Stomach (tissue), 9 donors: ENCODE results near the gene ARMC12. TPM values are rescaled to one million over a fixed set of nuclear protein-coding genes. Genes with fewer than 3 reads are reported as not detected.

ENCODE experiments used
- DNase-seq, 2 donors: peaks; one replicate each; pipeline versions ENCODE4 v3.0.0 to v3.0.0-alpha.2; 2013 to 2019
- H3K27ac ChIP-seq, 5 donors: fragments of 200-600 bp in 4 of 5; sonication (generic) in 4 of 5; one replicate each; pipeline ENCODE4 v1.5.1; 2013 to 2019; ENCODE audit warnings: mild to moderate bottlenecking in 1 of 5, moderate library complexity in 1 of 5
- H3K27me3 ChIP-seq, 3 donors: fragments of 200-600 bp; sonication (generic); one replicate each; pipeline ENCODE4 v1.5.1; 2017 to 2019; ENCODE audit warnings: mixed run types in 1 of 3
- H3K36me3 ChIP-seq, 4 donors: fragments of 200-600 bp; sonication (generic); 1 replicate in 3 of 4; 2 replicates in 1 of 4; pipeline ENCODE4 v1.5.1; 2016 to 2019
- H3K4me1 ChIP-seq, 4 donors: fragments of 200-600 bp; sonication (generic); one replicate each; pipeline ENCODE4 v1.5.1; 2016 to 2019
- H3K4me3 ChIP-seq, 4 donors: fragments of 200-600 bp; sonication (generic) in 3 of 4; one replicate each; pipeline ENCODE4 v1.5.1; 2016 to 2019; ENCODE audit warnings: mild to moderate bottlenecking in 1 of 4
- H3K9me3 ChIP-seq, 4 donors: fragments of 200-600 bp; sonication (generic); one replicate each; pipeline ENCODE4 v1.5.1; 2016 to 2019
- EP300 ChIP-seq: sonication (generic); formaldehyde crosslinking; IDR thresholded peaks from one replicate; pipeline ENCODE4 v1.6.1; 2017; ENCODE audit warnings: antibody characterized with exemption
- POLR2A ChIP-seq, 4 donors: fragments of 450-650 bp; IDR thresholded peaks; one replicate each; pipeline ENCODE4 v1.6.1; 2016; ENCODE audit warnings: antibody characterized with exemption in 4 of 4, control low read depth in 2 of 4, mild to moderate bottlenecking in 1 of 4, moderate library complexity in 1 of 4
- POLR2AphosphoS5 ChIP-seq, 3 donors: sonication (generic); formaldehyde crosslinking; IDR thresholded peaks; one replicate each; pipeline ENCODE4 v1.6.1; 2016; ENCODE audit warnings: antibody characterized with exemption in 3 of 3
- WGBS, 5 donors: extraction: QIAGEN DNeasy Blood & Tissue Kit in 3 of 5; methylation state at CpG; one replicate each; pipeline versions ENCODE4 v1.1.5 to v1.1.7; 2013 to 2018; 5-methylcytosine and 5-hydroxymethylcytosine counted together
- intact Hi-C: fragments of 100-400 bp; cut with DNase I; formaldehyde crosslinking; loops from one replicate; pipeline ENCODE4 v1.15.1; 2023; ENCODE audit warnings: low total_unique reads
- polyA plus RNA-seq, 3 donors: library from polyadenylated mRNA; stranded (reverse); fragments of 200-250 nt; gene quantifications; one replicate each; pipeline ENCODE4 v1.2.3, GENCODE V29; 2013
- total RNA-seq, 5 donors: library from RNA; depleted of rRNA; stranded (reverse); fragments of >200 nt; gene quantifications; one replicate each; pipeline versions ENCODE4 v1.1.0 to v1.2.3, GENCODE V29; 2014 to 2016
- TF ChIP-seq, protein P1 (sequence below), 7 experiments: fragments of 450-650 bp in 4 of 7; fragments of 200-600 bp in 3 of 7; sonication (generic) in 3 of 7; IDR thresholded peaks; one replicate each; pipeline ENCODE4 v1.5.1; 2016 to 2019; ENCODE audit warnings: antibody characterized with exemption in 7 of 7, control low read depth in 2 of 7, mild to moderate bottlenecking in 1 of 7
- donor health status: healthy with polysubstance abuse.
- donor health status: Bipolar disorder and iron deficiency.
- donor health status: healthy.

The ARMC12 gene
- total and polyA plus RNA-seq, 8 donors = 1.1 to 2.5 (median 2.0) TPM; not detected in 5

DNA sequence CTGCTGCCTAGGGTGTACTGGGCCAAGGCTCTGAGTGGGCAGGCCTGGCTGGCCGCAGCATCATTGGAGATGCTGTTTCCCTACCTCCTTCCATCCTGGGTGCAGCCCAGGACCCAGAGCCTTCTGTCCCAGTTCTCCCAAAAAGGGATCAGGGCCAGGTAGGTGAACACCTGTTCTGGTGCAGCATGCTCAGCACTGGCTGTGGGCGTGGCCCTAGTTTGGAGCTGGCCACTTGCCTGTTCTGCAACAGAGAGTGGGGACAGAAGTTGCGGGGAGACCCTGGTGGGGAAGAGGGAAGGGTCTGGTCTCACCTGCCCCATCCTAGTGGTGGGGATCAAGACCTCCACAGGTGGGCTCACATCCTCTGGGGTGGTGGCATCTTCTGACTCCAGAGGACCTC, 1.4 kb upstream of the ARMC12 start:
- Histone ChIP-seq H3K4me3 (no peak overlapping the region), H3K9me3 (no peaks in the 10 kb centered on the region), H3K27ac (peak overlapping the region in 2 of 5 donors; percentile 7 to 100), H3K4me1 (peaks cover 50 to 74% (median 60%) of the 10 kb centered on the region in 4 donors), H3K27me3 (no peaks in the 10 kb centered on the region), H3K36me3 (no peaks in the 10 kb centered on the region)
- WGBS, 5 donors = 42 to 83% (median 59%) methylated on average over 2 to 3 of the region's 3 CpGs
- TF ChIP-seq POLR2A (IDR thresholded peaks at IDR 0.05) (no peak), POLR2AphosphoS5 (IDR thresholded peaks at IDR 0.05) (no peak), EP300 (no peak)
- TF ChIP-seq, protein P1, sequence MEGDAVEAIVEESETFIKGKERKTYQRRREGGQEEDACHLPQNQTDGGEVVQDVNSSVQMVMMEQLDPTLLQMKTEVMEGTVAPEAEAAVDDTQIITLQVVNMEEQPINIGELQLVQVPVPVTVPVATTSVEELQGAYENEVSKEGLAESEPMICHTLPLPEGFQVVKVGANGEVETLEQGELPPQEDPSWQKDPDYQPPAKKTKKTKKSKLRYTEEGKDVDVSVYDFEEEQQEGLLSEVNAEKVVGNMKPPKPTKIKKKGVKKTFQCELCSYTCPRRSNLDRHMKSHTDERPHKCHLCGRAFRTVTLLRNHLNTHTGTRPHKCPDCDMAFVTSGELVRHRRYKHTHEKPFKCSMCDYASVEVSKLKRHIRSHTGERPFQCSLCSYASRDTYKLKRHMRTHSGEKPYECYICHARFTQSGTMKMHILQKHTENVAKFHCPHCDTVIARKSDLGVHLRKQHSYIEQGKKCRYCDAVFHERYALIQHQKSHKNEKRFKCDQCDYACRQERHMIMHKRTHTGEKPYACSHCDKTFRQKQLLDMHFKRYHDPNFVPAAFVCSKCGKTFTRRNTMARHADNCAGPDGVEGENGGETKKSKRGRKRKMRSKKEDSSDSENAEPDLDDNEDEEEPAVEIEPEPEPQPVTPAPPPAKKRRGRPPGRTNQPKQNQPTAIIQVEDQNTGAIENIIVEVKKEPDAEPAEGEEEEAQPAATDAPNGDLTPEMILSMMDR (IDR thresholded peaks at IDR 0.05) = no peak
- intact Hi-C loops = loop anchor here (5.0 kb wide), 1 partner anchor 153 kb away; no protein-coding TSS in a partner anchor
- DNase-seq = peak in 1 of 2 donors; percentile 77

DNA sequence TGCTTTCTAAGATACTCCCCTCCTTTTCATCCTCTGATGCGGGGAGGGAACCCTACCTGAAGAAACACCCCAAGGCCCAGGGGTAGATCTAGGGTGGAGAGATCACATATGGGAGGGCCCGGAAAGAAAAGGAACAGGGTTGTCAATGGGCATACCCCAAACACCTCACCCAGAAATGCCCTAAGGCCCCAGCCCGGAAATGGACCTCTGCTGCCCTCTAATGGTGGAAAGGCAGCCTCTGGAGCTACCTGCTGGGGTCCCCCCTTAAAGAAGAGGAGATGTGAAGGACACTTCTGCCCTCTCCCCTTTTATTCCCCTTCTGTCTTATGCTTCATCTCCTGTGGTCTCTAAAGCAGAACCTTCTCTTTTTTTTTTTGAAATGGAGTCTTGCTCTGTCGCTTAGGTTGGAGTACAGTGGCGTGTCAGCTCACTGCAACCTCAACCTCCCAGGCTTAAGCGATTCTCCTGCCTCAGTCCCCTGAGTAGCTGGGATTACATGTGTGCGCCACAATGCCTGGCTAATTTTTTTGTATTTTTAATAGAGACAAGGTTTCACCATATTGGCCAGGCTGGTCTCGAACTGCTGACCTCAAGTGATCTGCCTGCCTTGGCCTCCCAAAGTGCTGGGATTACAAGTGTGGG, 458 bp upstream of the ARMC12 start:
- no peaks in the 10 kb centered on the region for H3K27me3 ChIP-seq
- no peak overlapping the region for H3K4me3 ChIP-seq
- H3K4me1 ChIP-seq = peaks cover 41 to 64% (median 51%) of the 10 kb centered on the region in 4 donors
- H3K27ac ChIP-seq = peak overlapping the region in 1 of 5 donors; percentile 100
- intact Hi-C loops = loop anchor here (2.0 to 5.0 kb wide), 2 partner anchors 154 to 214 kb away; no protein-coding TSS in a partner anchor
- peak; percentile 85 to 88 for DNase-seq
- no peaks in the 10 kb centered on the region for H3K9me3 ChIP-seq
- no peaks in the 10 kb centered on the region for H3K36me3 ChIP-seq
- no peak for TF ChIP-seq EP300
- no peak for TF ChIP-seq POLR2A (IDR thresholded peaks at IDR 0.05)
- peak in 1 of 3 donors; percentile 52 for TF ChIP-seq POLR2AphosphoS5 (IDR thresholded peaks at IDR 0.05)
- TF ChIP-seq, protein P1 (IDR thresholded peaks at IDR 0.05) = peak in 5 of 7 experiments; percentile 83 to 91 (median 90)
- WGBS, 5 donors = 57 to 64% (median 63%) methylated on average over 8 of the region's 8 CpGs

DNA sequence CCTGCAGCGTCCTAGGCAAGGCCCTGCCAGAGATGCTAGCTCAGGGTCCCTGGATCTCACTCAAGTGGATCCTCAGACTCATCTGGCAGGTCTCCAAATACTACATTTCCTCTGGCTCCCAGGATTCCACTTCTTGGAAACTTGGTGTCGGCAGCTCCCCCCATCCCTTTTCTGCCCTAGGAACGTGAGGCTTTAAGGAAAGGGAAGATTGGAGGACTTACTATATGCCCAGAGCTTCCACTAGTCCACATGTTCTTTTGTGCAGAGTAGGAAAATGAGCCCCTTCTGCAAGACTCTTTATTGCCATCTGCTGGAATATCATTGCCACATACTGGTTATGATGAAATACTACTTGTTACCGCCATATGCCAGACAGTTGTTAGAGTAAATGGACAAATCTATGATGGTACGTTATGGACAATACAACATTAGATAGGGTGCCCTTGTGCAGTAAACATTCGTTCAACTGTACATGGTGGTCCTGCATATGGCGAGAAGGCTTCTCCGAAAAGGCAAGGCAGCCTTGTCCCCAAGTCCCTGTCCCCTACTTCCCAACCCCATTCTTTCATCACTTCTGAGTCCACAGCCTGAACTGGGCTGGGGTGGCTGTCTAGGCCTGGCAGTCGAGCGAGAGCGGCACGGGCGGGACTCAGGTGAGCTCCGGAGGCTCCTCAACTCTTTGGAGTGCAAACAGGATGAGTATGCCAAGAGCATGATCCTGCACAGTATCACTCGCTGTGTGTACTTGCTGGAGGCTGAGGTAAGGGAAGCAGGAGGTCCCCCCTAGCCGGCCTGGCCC, 780 bp downstream of the ARMC12 start:
- Histone ChIP-seq H3K4me1 (peaks cover 32 to 53% (median 45%) of the 10 kb centered on the region in 4 donors), H3K27ac (peak overlapping the region in 1 of 5 donors; percentile 100), H3K4me3 (no peak overlapping the region), H3K27me3 (no peaks in the 10 kb centered on the region), H3K36me3 (no peaks in the 10 kb centered on the region), H3K9me3 (no peaks in the 10 kb centered on the region)
- 49 to 64% (median 59%) methylated on average over 11 to 16 of the region's 16 CpGs for WGBS, 5 donors
- DNase-seq = peak in 1 of 2 donors; percentile 88
- intact Hi-C loops = loop anchor here (2.0 to 5.0 kb wide), 2 partner anchors 155 to 215 kb away; no protein-coding TSS in a partner anchor
- TF ChIP-seq POLR2AphosphoS5 (IDR thresholded peaks at IDR 0.05) (peak in 1 of 3 donors; percentile 75), EP300 (no peak)
- TF ChIP-seq, protein P1 (IDR thresholded peaks at IDR 0.05) = peak in 5 of 7 experiments; percentile 76 to 98 (median 83)
